ENCODE data around the gene GSS. TPM values are rescaled to one million over a fixed set of nuclear protein-coding genes. Genes with fewer than 3 reads are reported as not detected.
A peak's percentile ranks its signal among the peaks of the same experiment; 100 is the strongest.

GSS gene
- total and polyA plus RNA-seq, 4 donors = 32.6 to 52.7 (median 47.9) TPM

GRCh38 chr20:34947336-34947735 lies 8.3 kb downstream of the GSS start:
- no peaks in the 10 kb centered on the region for H3K27me3 ChIP-seq (ENCODE audit: control insufficient read depth in 3 of 3, insufficient read depth in 3 of 3, low read length in 2 of 3)
- no peak overlapping the region for H3K4me3 ChIP-seq
- H3K36me3 ChIP-seq (ENCODE audit: control insufficient read depth in 4 of 4, insufficient read depth in 4 of 4, low read length in 4 of 4) = peaks cover 10 to 36% (median 19%) of the 10 kb centered on the region in 4 donors
- no peak for DNase-seq
- H3K4me1 ChIP-seq (ENCODE audit: control insufficient read depth in 5 of 5, insufficient read depth in 5 of 5, low read length in 5 of 5) = peaks cover 0 to 5% (median 0%) of the 10 kb centered on the region in 5 donors
- no peak overlapping the region for H3K9ac ChIP-seq (ENCODE audit: insufficient read depth in 1 of 2, low read length in 2 of 2)
- no peak for ATAC-seq (ENCODE audit: insufficient read depth, low FRiP score)
- no peak overlapping the region for H3K27ac ChIP-seq (ENCODE audit: low read depth in 1 of 2, low read length in 1 of 2)
- no peaks in the 10 kb centered on the region for H3K9me3 ChIP-seq (ENCODE audit: control insufficient read depth in 4 of 4, insufficient read depth in 3 of 4, low read length in 3 of 4)
- TF ChIP-seq, protein P1, sequence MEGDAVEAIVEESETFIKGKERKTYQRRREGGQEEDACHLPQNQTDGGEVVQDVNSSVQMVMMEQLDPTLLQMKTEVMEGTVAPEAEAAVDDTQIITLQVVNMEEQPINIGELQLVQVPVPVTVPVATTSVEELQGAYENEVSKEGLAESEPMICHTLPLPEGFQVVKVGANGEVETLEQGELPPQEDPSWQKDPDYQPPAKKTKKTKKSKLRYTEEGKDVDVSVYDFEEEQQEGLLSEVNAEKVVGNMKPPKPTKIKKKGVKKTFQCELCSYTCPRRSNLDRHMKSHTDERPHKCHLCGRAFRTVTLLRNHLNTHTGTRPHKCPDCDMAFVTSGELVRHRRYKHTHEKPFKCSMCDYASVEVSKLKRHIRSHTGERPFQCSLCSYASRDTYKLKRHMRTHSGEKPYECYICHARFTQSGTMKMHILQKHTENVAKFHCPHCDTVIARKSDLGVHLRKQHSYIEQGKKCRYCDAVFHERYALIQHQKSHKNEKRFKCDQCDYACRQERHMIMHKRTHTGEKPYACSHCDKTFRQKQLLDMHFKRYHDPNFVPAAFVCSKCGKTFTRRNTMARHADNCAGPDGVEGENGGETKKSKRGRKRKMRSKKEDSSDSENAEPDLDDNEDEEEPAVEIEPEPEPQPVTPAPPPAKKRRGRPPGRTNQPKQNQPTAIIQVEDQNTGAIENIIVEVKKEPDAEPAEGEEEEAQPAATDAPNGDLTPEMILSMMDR (IDR thresholded peaks at IDR 0.05; ENCODE audit: control extremely low read depth, extremely low read depth) = no peak

- H3K27ac ChIP-seq (ENCODE audit: low read depth in 1 of 2, low read length in 1 of 2) = peak overlapping the region in 1 of 2 donors; percentile 26
- 95 to 96% methylated on average over 3 of the region's 3 CpGs for WGBS, 2 donors
- H3K9ac ChIP-seq (ENCODE audit: insufficient read depth in 1 of 2, low read length in 2 of 2) = no peak overlapping the region
- ATAC-seq (ENCODE audit: insufficient read depth, low FRiP score) (no peak), DNase-seq (no peak)
- H3K36me3 ChIP-seq (ENCODE audit: control insufficient read depth in 4 of 4, insufficient read depth in 4 of 4, low read length in 4 of 4) = peaks cover 10 to 37% (median 23%) of the 10 kb centered on the region in 4 donors
- TF ChIP-seq, protein P1 (IDR thresholded peaks at IDR 0.05; ENCODE audit: control extremely low read depth, extremely low read depth) = no peak
- H3K4me3 ChIP-seq = no peak overlapping the region
- H3K9me3 ChIP-seq (ENCODE audit: control insufficient read depth in 4 of 4, insufficient read depth in 3 of 4, low read length in 3 of 4) = no peaks in the 10 kb centered on the region
- peaks cover 0 to 5% (median 0%) of the 10 kb centered on the region in 5 donors for H3K4me1 ChIP-seq (ENCODE audit: control insufficient read depth in 5 of 5, insufficient read depth in 5 of 5, low read length in 5 of 5)
- no peaks in the 10 kb centered on the region for H3K27me3 ChIP-seq (ENCODE audit: control insufficient read depth in 3 of 3, insufficient read depth in 3 of 3, low read length in 2 of 3)
Observed at GRCh38 chr20:34946661-34947060, 8.9 kb downstream of the GSS start.

DNA sequence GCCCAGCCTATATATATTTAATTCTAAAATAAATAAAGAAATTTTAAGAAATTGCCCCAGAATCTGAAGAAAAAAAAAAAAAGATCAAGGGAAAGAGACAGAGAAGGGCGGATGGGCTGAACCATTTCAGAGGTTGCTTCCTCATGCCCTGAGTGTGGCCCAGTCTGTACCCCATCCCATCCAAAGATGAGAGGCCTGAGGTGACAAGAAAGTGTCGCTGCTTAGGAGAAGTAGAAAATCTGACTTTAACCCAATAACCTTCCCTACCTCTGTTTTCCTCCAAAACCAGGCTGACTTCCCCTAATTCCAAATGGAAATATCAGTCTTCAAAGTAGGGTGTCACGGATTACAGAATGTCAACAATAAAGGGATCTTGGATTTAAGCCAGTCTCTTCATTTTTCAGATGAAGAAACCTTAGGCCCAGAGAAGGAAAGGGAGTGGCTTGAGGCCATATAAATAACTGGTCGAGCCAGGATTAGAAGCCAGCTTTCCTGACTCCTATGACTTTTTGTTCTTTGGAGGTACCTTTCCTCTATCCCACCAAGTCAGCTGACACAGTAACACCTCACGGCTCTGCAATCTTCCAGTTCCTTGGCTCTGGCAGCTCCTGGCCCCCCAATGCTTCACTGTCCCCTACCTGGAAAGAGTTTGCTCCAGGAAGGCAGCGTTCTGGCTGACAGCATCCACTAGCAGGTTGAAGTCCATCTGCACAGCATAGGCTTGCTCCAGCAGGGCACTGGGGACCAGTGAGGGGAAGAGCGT lies 10.1 kb downstream of the GSS start:
- ATAC-seq (ENCODE audit: insufficient read depth, low FRiP score) (no peak), DNase-seq (no peak)
- TF ChIP-seq, protein P1 (IDR thresholded peaks at IDR 0.05; ENCODE audit: control extremely low read depth, extremely low read depth) = no peak
- Histone ChIP-seq H3K36me3 (ENCODE audit: control insufficient read depth in 4 of 4, insufficient read depth in 4 of 4, low read length in 4 of 4) (peaks cover 10 to 34% (median 25%) of the 10 kb centered on the region in 4 donors), H3K4me3 (no peak overlapping the region), H3K9me3 (ENCODE audit: control insufficient read depth in 4 of 4, insufficient read depth in 3 of 4, low read length in 3 of 4) (no peaks in the 10 kb centered on the region), H3K4me1 (ENCODE audit: control insufficient read depth in 5 of 5, insufficient read depth in 5 of 5, low read length in 5 of 5) (peaks cover 0 to 5% (median 0%) of the 10 kb centered on the region in 5 donors), H3K27ac (ENCODE audit: low read depth in 1 of 2, low read length in 1 of 2) (peak overlapping the region in 1 of 2 donors; percentile 56), H3K9ac (ENCODE audit: insufficient read depth in 1 of 2, low read length in 2 of 2) (no peak overlapping the region), H3K27me3 (ENCODE audit: control insufficient read depth in 3 of 3, insufficient read depth in 3 of 3, low read length in 2 of 3) (no peaks in the 10 kb centered on the region)
- 79 to 81% methylated on average over 7 of the region's 7 CpGs for WGBS, 2 donors

All from lung (tissue), 12 donors.